A673 (cell line): ENCODE measurements around the gene RPN1. TPM values are rescaled to one million over a fixed set of nuclear protein-coding genes. Genes with fewer than 3 reads are reported as not detected.

Source experiments
- BruUV-seq: library from RNA; stranded (reverse); fragments of 400-500 nt; replicated peaks from 2 replicates; lab custom pipeline; 2021; lab: Mats Ljungman, UMichigan
- CTCF ChIA-PET: fragments of 300-600 bp; sonication (Branson Sonifier 250); formaldehyde crosslinking; loops from one replicate; lab custom pipeline; 2022; ENCODE audit warnings: antibody characterized with exemption; lab: Charles Lee
- POLR2A ChIA-PET: fragments of 300-600 bp; sonication (Branson Sonifier 250); formaldehyde crosslinking; loops from one replicate; lab custom pipeline; 2022; ENCODE audit warnings: antibody characterized with exemption; ENCODE audit not compliant: low non-redundant PET; lab: Charles Lee
- DNase-seq: peaks from one replicate; pipeline ENCODE4 v3.0.0-alpha.2; 2015; ENCODE audit warnings: low spot score
- H3K27ac ChIP-seq: fragments of 200-600 bp; sonication (generic); 2 replicates; pipeline ENCODE4 v1.5.1; 2016; ENCODE audit warnings: mixed run types, low read depth, mild to moderate bottlenecking, mixed read lengths, antibody characterized with exemption, low read length; ENCODE audit not compliant: poor library complexity, severe bottlenecking
- H3K27me3 ChIP-seq: fragments of 200-600 bp; sonication (generic); replicated peaks from 2 replicates; pipeline ENCODE4 v1.6.1; 2017; ENCODE audit warnings: mixed run types, low read depth, mild to moderate bottlenecking, mixed read lengths, antibody characterized with exemption, low read length; ENCODE audit not compliant: insufficient read depth, poor library complexity
- H3K36me3 ChIP-seq: fragments of 200-600 bp; sonication (generic); 2 replicates; pipeline ENCODE4 v1.6.1; 2016; ENCODE audit warnings: mixed run types, mild to moderate bottlenecking, mixed read lengths, antibody characterized with exemption, low read length; ENCODE audit not compliant: insufficient read depth, poor library complexity, severe bottlenecking
- H3K4me1 ChIP-seq: fragments of 200-600 bp; sonication (generic); 2 replicates; pipeline ENCODE4 v1.6.1; 2017; ENCODE audit warnings: mixed run types, mild to moderate bottlenecking, mixed read lengths, antibody characterized with exemption, low read length; ENCODE audit not compliant: insufficient read depth, poor library complexity, severe bottlenecking
- H3K4me3 ChIP-seq: fragments of 200-600 bp; sonication (generic); 2 replicates; pipeline ENCODE4 v1.5.1; 2016; ENCODE audit warnings: low read depth, mixed run types, mild to moderate bottlenecking, mixed read lengths, low read length; ENCODE audit not compliant: poor library complexity, severe bottlenecking
- H3K9me3 ChIP-seq: fragments of 200-600 bp; sonication (generic); 2 replicates; pipeline ENCODE4 v1.6.1; 2016; ENCODE audit warnings: mixed run types, low read depth, mild to moderate bottlenecking, mixed read lengths, antibody characterized with exemption, low read length; ENCODE audit not compliant: poor library complexity, severe bottlenecking
- EZH2 ChIP-seq: fragments of 200-600 bp; sonication (generic); IDR thresholded peaks from 2 replicates; pipeline ENCODE4 v1.6.1; 2017; ENCODE audit warnings: borderline replicate concordance, low read depth, mild to moderate bottlenecking, mixed read lengths, antibody characterized with exemption, low read length; ENCODE audit not compliant: poor library complexity, severe bottlenecking
- intact Hi-C: fragments of 100-400 bp; cut with micrococcal nuclease; formaldehyde crosslinking; loops from one replicate; pipeline ENCODE4 v1.10.0; 2022; ENCODE audit not compliant: unreplicated experiment
- total RNA-seq: library from RNA; stranded (reverse); gene quantifications from 2 replicates; pipeline ENCODE4 v1.2.3, GENCODE V29; 2021
- TF ChIP-seq, protein P1 (sequence below): fragments of 300-800, 200-600 bp; sonication (generic); conservative IDR thresholded peaks from 2 replicates; pipeline ENCODE4 v1.5.1; 2017; ENCODE audit warnings: low read depth, mild to moderate bottlenecking, antibody characterized with exemption, low read length, moderate library complexity, mixed read lengths

Gene RPN1
- total RNA-seq, 1 experiment from 2014 or later, result 254 TPM

DNA sequence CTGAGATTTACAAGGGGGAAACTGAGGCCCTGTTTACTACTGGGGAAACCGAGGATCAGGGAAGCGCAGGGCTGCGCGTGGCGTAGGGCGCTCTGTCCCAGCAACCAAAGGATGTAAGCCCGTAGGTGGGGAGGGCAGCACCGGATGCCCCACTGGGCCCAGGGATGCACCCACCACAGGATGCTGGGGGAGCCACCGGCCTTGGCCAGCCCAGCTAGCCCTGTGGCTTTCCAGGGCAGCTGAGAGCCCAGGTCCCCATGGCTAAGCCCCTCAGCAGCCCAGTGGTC is 33.4 kb downstream of the RPN1 start:
- CTCF ChIA-PET, result interaction anchor here (0.6 to 1.2 kb wide), 6 partner anchors 9 to 979 kb away, joined by 3 to 5 read pairs (median 3); partner anchors contain the start of genes ACAD9 and EEFSEC
- H3K36me3 ChIP-seq, result peaks cover 34% of the 10 kb centered on the region
- no peak for DNase-seq
- no peak for TF ChIP-seq EZH2
- TF ChIP-seq, protein P1, sequence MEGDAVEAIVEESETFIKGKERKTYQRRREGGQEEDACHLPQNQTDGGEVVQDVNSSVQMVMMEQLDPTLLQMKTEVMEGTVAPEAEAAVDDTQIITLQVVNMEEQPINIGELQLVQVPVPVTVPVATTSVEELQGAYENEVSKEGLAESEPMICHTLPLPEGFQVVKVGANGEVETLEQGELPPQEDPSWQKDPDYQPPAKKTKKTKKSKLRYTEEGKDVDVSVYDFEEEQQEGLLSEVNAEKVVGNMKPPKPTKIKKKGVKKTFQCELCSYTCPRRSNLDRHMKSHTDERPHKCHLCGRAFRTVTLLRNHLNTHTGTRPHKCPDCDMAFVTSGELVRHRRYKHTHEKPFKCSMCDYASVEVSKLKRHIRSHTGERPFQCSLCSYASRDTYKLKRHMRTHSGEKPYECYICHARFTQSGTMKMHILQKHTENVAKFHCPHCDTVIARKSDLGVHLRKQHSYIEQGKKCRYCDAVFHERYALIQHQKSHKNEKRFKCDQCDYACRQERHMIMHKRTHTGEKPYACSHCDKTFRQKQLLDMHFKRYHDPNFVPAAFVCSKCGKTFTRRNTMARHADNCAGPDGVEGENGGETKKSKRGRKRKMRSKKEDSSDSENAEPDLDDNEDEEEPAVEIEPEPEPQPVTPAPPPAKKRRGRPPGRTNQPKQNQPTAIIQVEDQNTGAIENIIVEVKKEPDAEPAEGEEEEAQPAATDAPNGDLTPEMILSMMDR, result no peak
- H3K4me1 ChIP-seq, result no peaks in the 10 kb centered on the region
- intact Hi-C loops, result loop anchor here (10.0 kb wide), 1 partner anchor 328 kb away; no protein-coding TSS in a partner anchor
- POLR2A ChIA-PET, result interaction anchor here (0.7 kb wide), 1 partner anchor 91 kb away, joined by 3 read pairs; no protein-coding TSS in a partner anchor
- no peaks in the 10 kb centered on the region for H3K27me3 ChIP-seq
- no peaks in the 10 kb centered on the region for H3K9me3 ChIP-seq
- peak overlapping the region; percentile 71 for H3K4me3 ChIP-seq
- peak overlapping the region; percentile 85 for H3K27ac ChIP-seq
- BruUV-seq, result no TSS peak

DNA sequence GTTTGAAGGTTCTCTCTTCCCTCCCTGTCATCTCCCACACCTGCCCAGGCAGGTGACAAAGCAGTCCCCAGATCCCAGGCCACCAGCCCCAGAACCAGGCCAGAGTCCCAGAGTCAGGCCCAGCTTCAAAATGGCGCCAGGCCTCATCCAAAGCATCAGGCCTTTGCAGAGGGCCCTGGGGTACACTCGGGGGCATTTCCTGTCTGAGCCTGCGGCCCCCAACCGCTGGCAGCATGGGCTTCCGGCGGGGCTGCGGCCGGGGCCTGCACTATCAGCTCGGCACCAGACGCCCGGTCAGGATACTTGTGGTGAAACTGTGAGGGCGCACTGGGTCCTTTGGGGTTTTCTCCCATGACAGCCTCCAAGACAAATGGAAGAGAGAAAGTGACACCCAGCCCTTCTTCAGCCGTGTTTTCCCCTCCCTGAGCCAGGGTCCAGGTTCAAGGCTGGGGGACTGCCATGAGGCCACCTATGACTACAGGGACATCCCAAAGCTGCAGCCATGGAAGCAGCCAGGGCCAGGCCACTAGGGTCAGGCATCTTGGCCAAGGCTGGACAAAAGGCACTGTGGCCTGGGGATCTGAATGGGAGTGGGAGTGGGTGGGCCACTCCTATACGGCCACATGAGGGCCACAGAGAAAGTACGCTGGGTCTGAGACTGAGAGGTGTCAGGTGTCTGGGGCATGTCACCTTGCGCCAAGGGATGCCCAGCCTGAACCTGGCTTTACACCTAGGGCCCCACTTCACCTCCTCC is 33.9 kb downstream of the RPN1 start:
- no TSS peak for BruUV-seq
- H3K4me3 ChIP-seq, result no peak overlapping the region
- CTCF ChIA-PET, result interaction anchor here (0.9 to 1.1 kb wide), 2 partner anchors 8 to 464 kb away, joined by 3 to 4 read pairs; partner anchors contain the start of gene EEFSEC
- no peaks in the 10 kb centered on the region for H3K27me3 ChIP-seq
- intact Hi-C loops, result loop anchor here (10.0 kb wide), 1 partner anchor 328 kb away; no protein-coding TSS in a partner anchor
- no peak for DNase-seq
- H3K4me1 ChIP-seq, result no peaks in the 10 kb centered on the region
- peak overlapping the region; percentile 85 for H3K27ac ChIP-seq
- TF ChIP-seq, protein P1, result no peak
- TF ChIP-seq EZH2, result no peak
- H3K36me3 ChIP-seq, result peaks cover 29% of the 10 kb centered on the region
- POLR2A ChIA-PET, result no interaction called here
- H3K9me3 ChIP-seq, result no peaks in the 10 kb centered on the region

DNA sequence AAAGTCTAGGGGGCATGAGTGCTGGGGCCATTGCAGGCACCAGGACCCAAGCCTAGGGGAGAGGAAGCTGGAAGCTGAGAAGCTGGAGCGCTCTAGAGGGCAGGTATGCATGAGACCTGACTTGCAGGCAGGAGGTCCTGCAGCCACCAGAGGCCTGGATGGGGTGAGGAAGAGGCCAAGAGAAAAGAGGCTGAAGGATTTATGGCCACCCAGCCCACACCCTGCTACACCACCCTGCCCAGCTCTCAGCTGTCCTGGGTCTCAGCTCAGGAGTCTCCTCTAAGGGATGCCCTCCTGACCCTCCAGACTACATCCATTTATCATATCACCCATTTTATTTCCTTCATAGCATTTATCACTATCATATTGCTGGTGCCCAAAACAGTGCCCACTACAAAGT is 36.5 kb downstream of the RPN1 start:
- no peaks in the 10 kb centered on the region for H3K4me1 ChIP-seq
- no peak for DNase-seq
- no peaks in the 10 kb centered on the region for H3K9me3 ChIP-seq
- no peaks in the 10 kb centered on the region for H3K27me3 ChIP-seq
- H3K36me3 ChIP-seq, result peaks cover 4% of the 10 kb centered on the region
- ChIA-PET POLR2A (no interaction called here), CTCF (no interaction called here)
- no TSS peak for BruUV-seq
- H3K4me3 ChIP-seq, result no peak overlapping the region
- intact Hi-C loops, result loop anchor here (10.0 kb wide), 1 partner anchor 331 kb away; no protein-coding TSS in a partner anchor
- no peak overlapping the region for H3K27ac ChIP-seq
- TF ChIP-seq, protein P1, result no peak
- TF ChIP-seq EZH2, result no peak
